Keratinocyte (primary cell): ENCODE results near the gene INSR.

Source experiments
- EZH2 ChIP-seq: IDR thresholded peaks from one replicate; pipeline ENCODE4 v1.6.1; 2012; ENCODE audit warnings: inconsistent platforms, mild to moderate bottlenecking, low read length, moderate library complexity
- TF ChIP-seq, protein P1 (sequence below), 3 experiments: IDR thresholded peaks in 1 of 3; conservative IDR thresholded peaks in 1 of 3; optimal IDR thresholded peaks in 1 of 3; 2 replicates in 2 of 3; 3 replicates in 1 of 3; pipeline versions ENCODE3 to v1.5.1; 2011; ENCODE audit warnings: low read length in 3 of 3, mild to moderate bottlenecking in 3 of 3, moderate library complexity in 2 of 3, control low read depth in 1 of 3, inconsistent platforms in 1 of 3; ENCODE audit not compliant: insufficient read depth in 2 of 3; ENCODE audit errors: extremely low read depth in 1 of 3

GRCh38 chr19:7124782-7125181 lies 169.4 kb downstream of the INSR start:
- TF ChIP-seq, protein P1, sequence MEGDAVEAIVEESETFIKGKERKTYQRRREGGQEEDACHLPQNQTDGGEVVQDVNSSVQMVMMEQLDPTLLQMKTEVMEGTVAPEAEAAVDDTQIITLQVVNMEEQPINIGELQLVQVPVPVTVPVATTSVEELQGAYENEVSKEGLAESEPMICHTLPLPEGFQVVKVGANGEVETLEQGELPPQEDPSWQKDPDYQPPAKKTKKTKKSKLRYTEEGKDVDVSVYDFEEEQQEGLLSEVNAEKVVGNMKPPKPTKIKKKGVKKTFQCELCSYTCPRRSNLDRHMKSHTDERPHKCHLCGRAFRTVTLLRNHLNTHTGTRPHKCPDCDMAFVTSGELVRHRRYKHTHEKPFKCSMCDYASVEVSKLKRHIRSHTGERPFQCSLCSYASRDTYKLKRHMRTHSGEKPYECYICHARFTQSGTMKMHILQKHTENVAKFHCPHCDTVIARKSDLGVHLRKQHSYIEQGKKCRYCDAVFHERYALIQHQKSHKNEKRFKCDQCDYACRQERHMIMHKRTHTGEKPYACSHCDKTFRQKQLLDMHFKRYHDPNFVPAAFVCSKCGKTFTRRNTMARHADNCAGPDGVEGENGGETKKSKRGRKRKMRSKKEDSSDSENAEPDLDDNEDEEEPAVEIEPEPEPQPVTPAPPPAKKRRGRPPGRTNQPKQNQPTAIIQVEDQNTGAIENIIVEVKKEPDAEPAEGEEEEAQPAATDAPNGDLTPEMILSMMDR (optimal IDR thresholded peaks at IDR 0.05 in 1 of 3, IDR thresholded peaks at IDR 0.05 in 1 of 3, conservative IDR thresholded peaks at IDR 0.05 in 1 of 3; ENCODE audit: extremely low read depth in 1 of 3, insufficient read depth in 2 of 3, low read length in 3 of 3): no peak
- no peak for TF ChIP-seq EZH2
